ENCODE data around the gene GABBR2.

The GABBR2 gene

DNA sequence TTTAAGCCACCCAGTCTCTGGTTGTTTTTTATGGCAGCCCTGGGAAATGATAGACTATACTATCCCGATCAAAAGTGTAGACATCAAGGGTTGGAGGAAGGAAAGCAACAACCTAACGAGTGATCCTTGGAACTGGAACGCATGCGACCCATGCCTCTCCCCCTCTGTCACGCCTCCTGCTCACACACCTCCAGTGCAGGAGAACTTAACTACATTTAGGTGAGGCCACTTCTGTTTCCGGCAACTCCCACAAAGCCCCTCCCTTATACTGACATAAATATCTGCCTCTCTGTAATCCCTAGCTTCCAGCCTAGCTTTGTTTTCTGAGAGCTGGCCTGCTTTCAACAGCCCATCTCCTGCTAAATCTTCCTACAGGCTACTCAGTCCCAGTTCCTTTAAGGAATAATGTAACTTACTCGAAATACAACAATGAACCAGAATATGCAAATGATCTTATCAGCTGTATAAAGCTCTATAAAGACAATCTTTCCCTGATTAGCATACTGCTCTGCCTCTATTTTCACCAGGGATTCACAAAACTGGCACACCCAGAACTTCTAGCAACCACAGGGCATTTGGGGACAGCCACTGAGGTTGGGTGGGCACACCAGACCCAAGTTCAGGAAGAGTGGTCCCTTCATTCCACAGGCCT, 73.9 kb downstream of the GABBR2 start:
- no peak for DNase-seq (ENCODE audit: low spot score)

GRCh38 chr9:98632839-98633238, 75.9 kb downstream of the GABBR2 start:
- no peak for DNase-seq (ENCODE audit: low spot score)

GRCh38 chr9:98627296-98627695, 81.4 kb downstream of the GABBR2 start:
- DNase-seq (ENCODE audit: low spot score), result no peak

- DNase-seq (ENCODE audit: low spot score), result no peak
These were observed 83.0 kb downstream of the GABBR2 start for GRCh38 chr9:98625728-98626127.

- no peak for DNase-seq (ENCODE audit: low spot score)
These were observed 88.9 kb downstream of the GABBR2 start for GRCh38 chr9:98619788-98620187.

DNA sequence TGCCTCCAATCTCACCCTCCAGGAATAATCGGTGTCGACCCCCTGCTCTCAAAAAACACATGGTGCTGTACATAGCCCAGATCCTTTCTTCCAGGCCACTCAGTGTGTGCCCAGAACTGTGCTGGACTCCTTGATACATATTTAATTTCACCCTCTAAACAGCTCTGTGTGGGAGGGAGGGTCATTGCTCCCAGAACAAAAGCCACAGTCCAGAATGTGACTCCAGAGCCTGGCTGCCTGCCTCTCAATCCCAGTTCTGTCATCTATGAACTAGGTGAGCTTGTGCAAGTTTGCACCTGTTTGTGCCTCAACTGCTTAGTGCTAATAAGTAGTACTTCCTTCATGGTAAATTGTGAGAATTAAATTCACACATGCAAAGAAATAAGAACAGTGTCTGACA, 93.1 kb downstream of the GABBR2 start:
- no peak for DNase-seq (ENCODE audit: low spot score)

DNA sequence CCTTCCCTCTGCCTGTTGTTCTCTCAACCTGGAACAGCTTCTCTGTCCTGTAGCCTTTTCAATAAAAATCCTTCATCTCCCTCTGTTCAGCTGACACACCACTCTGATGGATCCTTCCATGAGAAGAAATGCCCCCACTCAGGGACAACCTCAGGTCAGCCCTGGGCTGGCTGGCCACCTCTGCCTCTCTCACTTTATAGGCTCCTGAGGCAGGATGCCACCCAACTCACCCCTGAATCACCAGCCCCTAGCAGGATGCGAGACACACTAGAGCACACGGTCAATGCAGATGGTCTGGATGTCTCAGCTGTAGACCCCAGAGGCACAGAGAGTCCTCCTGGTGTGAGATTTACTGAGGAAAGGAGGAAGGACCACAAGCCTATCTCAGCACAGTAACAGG, 93.8 kb downstream of the GABBR2 start:
- DNase-seq (ENCODE audit: low spot score), result no peak

GRCh38 chr9:98612061-98612752, 96.5 kb downstream of the GABBR2 start:
- DNase-seq (ENCODE audit: low spot score), result no peak

- no peak for DNase-seq (ENCODE audit: low spot score)
These were observed 97.4 kb downstream of the GABBR2 start for GRCh38 chr9:98611319-98611718.

GRCh38 chr9:98610711-98611110, 98.0 kb downstream of the GABBR2 start:
- DNase-seq (ENCODE audit: low spot score), result no peak

- no peak for DNase-seq (ENCODE audit: low spot score)
These were observed 98.5 kb downstream of the GABBR2 start for GRCh38 chr9:98610211-98610610.

- DNase-seq (ENCODE audit: low spot score), result no peak
These were observed 99.1 kb downstream of the GABBR2 start for GRCh38 chr9:98609646-98610045.

DNA sequence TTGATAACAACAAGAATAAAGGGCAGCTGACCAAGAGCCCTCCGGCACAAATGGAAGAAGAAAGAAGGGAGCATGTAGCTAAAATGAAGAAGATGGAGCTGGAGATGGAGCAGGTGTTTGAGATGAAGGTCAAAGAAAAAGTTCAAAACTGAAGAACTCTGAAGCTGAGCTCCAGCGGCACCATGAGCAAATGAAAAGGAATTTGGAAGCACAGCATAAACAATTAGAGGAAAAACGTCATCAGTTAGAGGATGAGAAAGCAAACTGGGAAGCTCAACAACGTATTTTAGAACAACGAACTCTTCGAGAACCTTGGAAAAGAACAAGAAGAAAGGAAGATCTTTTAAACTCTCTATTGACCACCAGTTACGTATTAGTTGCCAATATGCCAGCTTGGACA, 100.9 kb downstream of the GABBR2 start:
- DNase-seq (ENCODE audit: low spot score), result no peak

- no peak for DNase-seq (ENCODE audit: low spot score)
These were observed 101.6 kb downstream of the GABBR2 start for GRCh38 chr9:98607152-98607551.

- no peak for DNase-seq (ENCODE audit: low spot score)
These were observed 102.0 kb downstream of the GABBR2 start for GRCh38 chr9:98606730-98607129.

- DNase-seq (ENCODE audit: low spot score), result no peak
These were observed 103.6 kb downstream of the GABBR2 start for GRCh38 chr9:98605116-98605515.

GRCh38 chr9:98603821-98604383, 104.8 kb downstream of the GABBR2 start:
- no peak for DNase-seq (ENCODE audit: low spot score)

DNA sequence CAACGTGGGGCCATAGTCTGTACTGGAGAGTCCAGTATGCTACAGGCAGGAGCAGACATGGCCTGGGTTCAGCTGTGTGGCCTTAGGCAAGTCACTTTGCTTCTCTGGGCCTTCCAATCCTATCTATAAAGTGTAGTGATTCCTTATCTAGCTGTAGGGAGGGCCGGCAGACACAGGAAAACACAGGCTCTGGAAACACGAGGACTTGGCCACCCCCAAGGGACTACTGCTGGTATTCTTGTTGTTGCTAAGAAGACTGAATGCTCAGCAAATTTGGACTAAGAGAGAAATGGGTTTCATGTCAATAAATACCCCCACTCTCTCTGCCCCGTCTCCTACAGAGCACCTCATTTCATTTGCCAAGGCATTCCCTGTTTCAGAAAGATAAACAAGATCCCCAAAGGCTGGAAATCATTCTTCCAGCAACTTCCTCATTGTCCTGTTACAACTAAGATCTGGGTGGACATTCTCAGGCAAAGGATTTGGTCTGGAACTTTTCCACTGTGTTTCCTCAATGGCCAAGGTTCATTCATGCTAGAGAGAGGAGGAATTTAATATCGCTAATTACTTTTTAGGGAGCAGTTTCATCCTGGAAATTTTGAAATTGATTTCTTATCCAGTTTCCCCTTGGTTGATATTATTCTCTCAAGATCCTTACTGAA, 105.8 kb downstream of the GABBR2 start:
- DNase-seq (ENCODE audit: low spot score), result no peak

GRCh38 chr9:98600631-98601030, 108.1 kb downstream of the GABBR2 start:
- no peak for DNase-seq (ENCODE audit: low spot score)

DNA sequence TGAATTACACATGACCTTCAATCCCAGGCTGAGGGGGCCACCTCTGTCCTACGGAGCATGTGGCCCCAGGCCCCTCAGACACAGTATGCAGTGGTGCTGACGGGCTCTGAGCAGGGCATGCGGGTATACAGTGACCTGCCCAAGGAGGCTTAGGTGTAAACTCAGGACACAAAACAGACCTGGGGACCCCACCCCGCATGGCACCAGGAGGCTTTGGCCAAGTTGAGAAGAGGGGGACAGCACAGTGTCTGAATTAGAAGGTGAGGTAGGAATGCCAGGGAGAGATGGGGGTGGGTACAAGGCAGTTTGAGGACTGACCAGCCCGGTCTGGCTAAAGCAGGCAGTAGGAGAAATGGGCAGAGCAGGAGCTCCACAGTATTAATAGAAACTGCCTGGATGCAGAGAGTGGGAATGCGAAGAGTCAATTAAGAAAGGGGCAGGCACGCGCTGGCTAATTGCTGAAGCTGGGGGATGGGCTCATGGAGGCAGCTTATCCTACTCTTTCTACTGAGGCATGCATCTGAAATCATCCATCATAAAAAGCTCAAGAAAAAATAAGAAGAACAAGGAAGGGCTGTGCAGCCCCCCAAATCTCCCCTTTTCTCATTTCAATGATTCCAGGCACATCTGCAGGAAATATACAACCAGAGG, 109.0 kb downstream of the GABBR2 start:
- no peak for DNase-seq (ENCODE audit: low spot score)

- no peak for DNase-seq (ENCODE audit: low spot score)
These were observed 109.9 kb downstream of the GABBR2 start for GRCh38 chr9:98598861-98599260.

DNA sequence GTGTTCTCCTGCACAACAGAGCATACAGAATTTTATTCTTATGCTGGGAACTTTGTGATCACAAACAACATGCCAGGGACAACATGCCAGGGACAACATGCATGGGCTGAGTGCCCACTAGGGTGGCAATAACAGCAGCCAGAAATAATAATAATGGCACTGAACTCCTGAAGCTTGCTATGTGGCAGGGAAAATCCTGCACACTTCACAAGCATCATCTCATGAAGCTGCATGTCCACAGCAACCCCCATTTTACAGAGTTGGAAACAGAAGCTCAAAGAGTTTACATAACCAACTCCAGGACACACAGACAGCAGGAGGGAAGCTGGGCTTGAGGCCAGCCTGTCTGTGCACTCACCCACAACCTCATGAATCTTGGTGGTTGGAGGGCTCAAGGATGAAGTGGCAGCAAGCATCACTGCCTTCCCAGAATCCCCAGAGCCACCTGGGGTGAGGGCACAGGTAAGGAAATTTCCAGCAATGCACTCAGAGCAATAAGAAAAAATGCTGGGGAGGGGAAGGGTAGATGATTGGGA, 111.4 kb downstream of the GABBR2 start:
- no peak for DNase-seq (ENCODE audit: low spot score)

All from left forelimb (tissue), 1 donor.